Measurements from ENCODE around the gene NOL3.

GRCh38 chr16:67183627-67184452, 13.5 kb downstream of the NOL3 start, which contains the start of gene MATCAP1:
- TF ChIP-seq CTCF (IDR thresholded peaks at IDR 0.05; ENCODE audit: low read depth, low read length, missing input control) (no peak), SP1 (IDR thresholded peaks at IDR 0.05) (peak; percentile 70), TAF1 (conservative IDR thresholded peaks at IDR 0.05) (no peak), REST (IDR thresholded peaks at IDR 0.05) (no peak), YY1 (IDR thresholded peaks at IDR 0.05) (peak; percentile 70)

Measured in liver (tissue), 3 donors.